Erythroblast (primary cell): ENCODE data around the gene CNPY2.
"Not testable (repeated sequence)": the region's sequence is repeated elsewhere in the genome, so short reads cannot be mapped to it uniquely, and the experiment has no call there.

Experiments
- GATA1 ChIP-seq: IDR thresholded peaks from 2 replicates; pipeline ENCODE4 v1.6.1; 2011; ENCODE audit warnings: low read depth, mild to moderate bottlenecking, control low read depth, low read length, moderate library complexity
- POLR2A ChIP-seq: IDR thresholded peaks from 2 replicates; pipeline ENCODE4 v1.6.1; 2011; ENCODE audit warnings: mild to moderate bottlenecking, low read length

DNA sequence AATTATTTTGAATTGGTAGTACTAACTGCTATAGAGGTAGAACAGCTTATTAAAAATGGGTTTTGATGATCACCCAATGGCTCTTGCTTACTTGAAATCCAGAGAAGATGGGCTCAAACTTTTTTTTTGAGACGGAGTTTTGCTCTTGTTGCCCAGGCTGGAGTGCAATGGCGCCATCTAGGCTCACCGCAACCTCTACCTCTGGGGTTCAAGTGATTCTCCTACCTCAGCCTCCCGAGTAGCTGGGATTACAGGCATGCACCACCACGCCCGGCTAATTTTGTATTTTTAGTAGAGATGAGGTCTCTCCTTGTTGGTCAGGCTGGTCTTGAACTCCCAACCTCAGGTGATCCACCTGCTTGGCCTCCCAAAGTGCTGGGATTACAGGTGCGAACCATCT is 52.8 kb downstream of the CNPY2 start:
- not testable (repeated sequence) for TF ChIP-seq POLR2A, GATA1
